ENCODE data around the gene LCE1D.

The LCE1D gene, protein sequence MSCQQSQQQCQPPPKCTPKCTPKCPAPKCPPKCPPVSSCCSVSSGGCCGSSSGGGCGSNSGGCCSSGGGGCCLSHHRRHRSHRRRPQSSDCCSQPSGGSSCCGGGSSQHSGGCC

DNA sequence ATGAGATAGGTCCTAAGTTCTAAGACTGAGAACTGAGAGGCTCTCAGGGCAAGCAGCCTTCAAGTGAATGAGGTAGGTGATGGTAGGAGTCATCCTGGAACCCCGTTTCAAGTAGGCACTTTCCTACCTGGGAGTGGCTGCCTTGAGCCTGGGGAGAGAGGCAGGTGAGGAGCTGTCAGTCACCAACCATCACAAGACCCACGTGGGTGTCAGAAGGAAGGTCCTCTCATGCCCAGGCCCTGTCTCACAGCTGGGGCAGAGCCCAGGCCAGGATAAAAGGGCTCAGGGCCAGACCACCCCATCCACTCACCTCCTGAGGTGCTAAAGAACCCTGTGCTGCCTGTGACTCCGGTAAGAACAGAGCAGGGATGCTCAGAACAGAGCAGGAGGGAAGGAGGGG, at the start of gene LCE1D:
TSS of gene LCE1D (plus strand) at position 301 of the 400 bp plus-strand sequence. CDS start 1,074 bp downstream, outside the sequence.
- H3K27ac ChIP-seq, result no peak within 1 kb of the TSS
- TF ChIP-seq, protein P1, sequence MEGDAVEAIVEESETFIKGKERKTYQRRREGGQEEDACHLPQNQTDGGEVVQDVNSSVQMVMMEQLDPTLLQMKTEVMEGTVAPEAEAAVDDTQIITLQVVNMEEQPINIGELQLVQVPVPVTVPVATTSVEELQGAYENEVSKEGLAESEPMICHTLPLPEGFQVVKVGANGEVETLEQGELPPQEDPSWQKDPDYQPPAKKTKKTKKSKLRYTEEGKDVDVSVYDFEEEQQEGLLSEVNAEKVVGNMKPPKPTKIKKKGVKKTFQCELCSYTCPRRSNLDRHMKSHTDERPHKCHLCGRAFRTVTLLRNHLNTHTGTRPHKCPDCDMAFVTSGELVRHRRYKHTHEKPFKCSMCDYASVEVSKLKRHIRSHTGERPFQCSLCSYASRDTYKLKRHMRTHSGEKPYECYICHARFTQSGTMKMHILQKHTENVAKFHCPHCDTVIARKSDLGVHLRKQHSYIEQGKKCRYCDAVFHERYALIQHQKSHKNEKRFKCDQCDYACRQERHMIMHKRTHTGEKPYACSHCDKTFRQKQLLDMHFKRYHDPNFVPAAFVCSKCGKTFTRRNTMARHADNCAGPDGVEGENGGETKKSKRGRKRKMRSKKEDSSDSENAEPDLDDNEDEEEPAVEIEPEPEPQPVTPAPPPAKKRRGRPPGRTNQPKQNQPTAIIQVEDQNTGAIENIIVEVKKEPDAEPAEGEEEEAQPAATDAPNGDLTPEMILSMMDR (IDR thresholded peaks at IDR 0.05), result no peak
- TF ChIP-seq ZFX (IDR thresholded peaks at IDR 0.05; ENCODE audit: borderline replicate concordance), result no peak

DNA sequence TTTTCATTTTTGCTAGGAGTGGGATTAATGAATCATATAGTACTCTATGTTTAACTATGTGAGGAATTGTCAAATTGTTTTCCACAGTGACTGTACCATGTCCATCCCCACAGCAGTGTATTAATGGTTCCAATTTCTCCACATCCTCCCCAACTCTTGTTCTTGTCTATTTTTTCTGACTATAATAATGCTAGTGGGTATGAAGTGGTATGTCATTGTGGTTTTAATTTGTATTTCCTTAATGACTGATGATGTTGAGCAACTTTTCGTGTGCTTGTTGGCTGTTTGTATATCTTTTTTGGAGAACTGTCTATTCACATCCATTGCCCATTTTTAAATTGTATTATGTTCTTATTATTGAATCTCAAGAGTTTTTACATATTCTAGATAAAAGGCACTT, 48.7 kb upstream of the LCE1D start:
- H3K27ac ChIP-seq, result no peak overlapping the region

DNA sequence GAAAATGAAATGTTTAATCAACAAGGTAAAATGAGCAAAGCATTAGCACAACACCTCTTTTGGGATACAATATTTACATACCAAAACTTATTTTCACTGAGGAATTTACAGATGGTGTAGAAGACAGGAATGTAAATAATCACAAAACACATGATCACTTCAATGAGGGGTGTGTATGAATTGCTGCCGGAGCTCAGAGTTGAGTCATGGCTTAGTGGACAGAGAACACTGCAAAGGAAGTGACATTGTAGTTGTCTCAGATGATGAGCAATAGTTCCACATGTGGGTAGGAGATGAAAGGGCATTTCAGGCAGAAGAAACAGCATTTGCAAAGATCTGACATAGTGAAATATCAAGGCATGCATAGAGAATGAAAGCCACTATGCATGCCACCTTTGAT, 44.3 kb upstream of the LCE1D start:
- no peak overlapping the region for H3K27ac ChIP-seq
- TF ChIP-seq, protein P1 (IDR thresholded peaks at IDR 0.05), result no peak
- TF ChIP-seq ZFX (IDR thresholded peaks at IDR 0.05; ENCODE audit: borderline replicate concordance), result no peak

More for the DNA sequence above, 48.7 kb upstream of the LCE1D start:
- TF ChIP-seq, protein P1 (IDR thresholded peaks at IDR 0.05), result no peak
- no peak for TF ChIP-seq ZFX (IDR thresholded peaks at IDR 0.05; ENCODE audit: borderline replicate concordance)

DNA sequence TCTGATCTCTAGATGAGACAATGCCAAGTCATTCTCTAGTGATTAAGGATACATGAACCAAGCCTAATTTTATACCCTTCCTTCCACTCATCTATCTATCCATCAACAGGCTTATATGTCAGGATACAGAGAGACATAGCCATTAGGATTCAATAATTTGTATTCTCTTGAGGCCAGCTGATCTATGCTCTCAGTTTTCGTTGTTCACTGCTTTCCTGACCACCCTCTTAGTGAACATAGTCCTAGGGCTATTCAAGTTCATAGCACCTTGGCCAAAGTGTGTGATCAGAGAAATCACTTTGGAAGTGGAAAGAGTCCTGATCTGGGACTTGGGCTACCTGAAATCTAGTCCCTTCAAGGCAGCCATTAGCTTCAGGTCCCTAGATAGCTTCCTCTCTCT, 42.9 kb upstream of the LCE1D start:
- no peak for TF ChIP-seq ZFX (IDR thresholded peaks at IDR 0.05; ENCODE audit: borderline replicate concordance)
- TF ChIP-seq, protein P1 (IDR thresholded peaks at IDR 0.05), result no peak
- no peak overlapping the region for H3K27ac ChIP-seq

DNA sequence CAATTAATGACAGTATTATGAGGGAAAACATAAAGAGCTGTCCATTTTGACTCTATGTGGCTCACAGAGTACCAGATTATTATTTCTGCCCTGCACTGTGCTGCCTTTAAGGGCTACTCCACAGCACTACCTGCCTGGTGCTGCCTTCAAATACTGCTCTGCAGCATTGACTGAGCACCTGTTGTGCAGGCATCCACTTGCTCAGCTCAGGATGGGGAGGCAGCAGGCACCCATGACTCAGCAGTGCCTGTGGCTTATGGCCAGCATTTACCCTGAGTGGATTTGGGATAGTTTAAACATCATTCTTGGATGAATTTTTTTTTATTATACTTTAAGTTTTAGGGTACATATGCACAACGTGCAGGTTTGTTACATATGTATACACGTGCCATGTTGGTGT, 39.6 kb upstream of the LCE1D start:
- H3K27ac ChIP-seq, result no peak overlapping the region
- TF ChIP-seq ZFX (IDR thresholded peaks at IDR 0.05; ENCODE audit: borderline replicate concordance), result no peak
- TF ChIP-seq, protein P1 (IDR thresholded peaks at IDR 0.05), result no peak

DNA sequence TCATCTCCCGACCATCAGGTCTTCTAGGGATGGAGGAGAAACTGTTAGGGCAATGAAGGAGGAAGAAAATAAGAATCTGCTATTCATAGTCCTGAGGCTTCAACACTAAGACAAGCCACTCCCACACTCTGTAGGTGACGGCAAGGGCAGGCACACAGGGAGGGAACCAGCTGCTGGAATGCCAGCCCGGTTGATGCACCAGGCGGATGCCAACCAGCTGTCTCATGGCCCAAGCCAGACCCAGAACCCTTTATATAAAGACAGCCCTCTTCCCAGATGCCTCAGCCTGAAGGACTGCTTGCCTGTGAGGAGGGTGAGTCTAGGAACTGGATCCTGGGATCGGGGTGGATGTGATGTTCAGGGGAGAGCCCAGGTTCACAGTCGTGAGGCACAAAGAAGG, 38.8 kb upstream of the LCE1D start, which contains the start of gene KPRP:
TSS of gene KPRP (plus strand) at position 279 of the 400 bp plus-strand sequence. CDS start 1,564 bp downstream, outside the sequence.
- TF ChIP-seq ZFX (IDR thresholded peaks at IDR 0.05; ENCODE audit: borderline replicate concordance), result no peak
- TF ChIP-seq, protein P1 (IDR thresholded peaks at IDR 0.05), result no peak
- no peak within 1 kb of the TSS for H3K27ac ChIP-seq

DNA sequence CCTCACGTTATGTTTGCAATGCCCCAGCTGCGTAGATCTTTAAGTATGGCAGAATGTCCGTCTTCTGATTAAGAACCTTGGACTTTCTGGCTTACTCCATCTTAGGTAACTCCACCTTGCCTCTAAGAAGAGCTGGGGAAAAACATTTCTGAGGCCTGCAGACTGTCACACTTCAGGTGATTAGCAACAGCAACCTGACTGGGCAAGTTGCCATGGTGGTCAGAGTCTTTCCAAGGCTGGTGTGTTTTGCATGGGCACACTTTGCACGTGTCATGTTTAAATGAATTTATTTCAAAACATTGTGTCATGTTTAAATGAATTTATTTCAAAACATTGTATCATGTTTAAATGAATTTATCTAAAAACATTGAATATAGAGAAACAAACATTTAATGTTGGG, 37.9 kb upstream of the LCE1D start:
- TF ChIP-seq ZFX (IDR thresholded peaks at IDR 0.05; ENCODE audit: borderline replicate concordance), result no peak
- TF ChIP-seq, protein P1 (IDR thresholded peaks at IDR 0.05), result no peak
- H3K27ac ChIP-seq, result no peak overlapping the region

Data from 22Rv1 (cell line).